MV-4-11 (cell line): ENCODE measurements around the gene UCP3.

Experiments used
- DNase-seq: peaks from one replicate; lab custom pipeline; 2025; lab: John Stamatoyannopoulos, UW

Gene UCP3

GRCh38 chr11:74008373-74009229 is at the start of gene UCP3:
TSS of gene UCP3 (minus strand) at chr11:74009085. CDS start at chr11:74007042, 2,043 bp downstream.
- no peak for DNase-seq

DNA sequence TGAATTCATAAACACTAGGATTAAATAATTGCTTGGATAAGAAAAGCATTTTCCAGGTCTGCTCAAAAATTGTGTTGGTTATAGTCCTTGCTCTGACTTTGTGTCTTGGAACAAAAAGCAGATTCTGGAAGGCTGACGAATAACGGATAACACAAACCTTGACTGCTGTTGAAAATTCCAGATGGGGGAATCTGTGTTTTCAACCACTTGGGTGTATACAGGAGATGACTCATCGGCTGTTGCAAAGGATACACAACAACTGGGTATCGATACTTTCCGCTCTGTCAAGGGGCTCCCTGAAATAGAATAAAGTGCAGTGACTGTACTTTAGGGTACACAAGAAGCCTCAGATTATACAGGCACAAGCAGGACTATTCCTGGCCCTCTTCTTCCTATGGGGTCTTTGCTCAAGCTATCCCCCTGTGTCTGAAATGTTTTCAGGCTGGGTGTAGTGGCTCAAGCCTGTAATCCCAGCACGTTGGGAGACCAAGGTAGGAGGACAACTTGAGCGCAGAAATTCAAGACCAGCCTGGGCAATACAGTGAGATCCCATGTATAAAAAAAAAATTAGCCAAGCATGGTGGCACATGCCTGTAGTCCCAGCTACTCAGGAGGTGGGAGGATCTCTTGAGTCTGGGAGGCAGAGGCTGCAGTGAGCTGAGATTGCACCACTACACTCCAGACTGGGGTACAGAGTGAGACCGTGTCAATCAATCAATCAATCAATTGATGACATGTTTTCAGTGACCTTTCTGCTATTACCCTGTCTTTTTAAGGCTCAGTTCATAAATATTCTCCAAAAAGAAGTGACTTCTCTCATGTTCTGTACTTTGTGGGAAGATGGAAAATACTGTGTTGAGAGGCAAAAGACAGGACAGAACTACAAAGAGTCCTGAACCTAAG is 48.6 kb upstream of the UCP3 start:
- DNase-seq, result no peak

DNA sequence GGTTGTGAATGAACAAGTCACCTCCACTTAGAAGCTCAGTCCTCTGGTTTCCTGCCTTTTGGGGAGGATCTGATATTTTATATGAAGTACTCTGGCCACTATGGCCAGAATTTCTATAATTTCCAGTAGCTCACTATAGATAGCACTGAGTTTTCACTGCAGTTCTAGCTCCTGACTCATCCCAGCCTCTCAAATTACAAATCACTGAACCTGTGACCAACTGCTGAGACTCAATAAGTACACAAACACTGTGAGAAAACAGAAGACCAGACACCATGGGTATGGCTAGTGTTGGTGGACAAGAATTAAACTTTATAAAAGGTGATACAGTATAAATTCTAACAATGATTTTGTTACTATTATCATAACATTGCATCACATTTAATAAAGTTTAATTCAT is 47.1 kb upstream of the UCP3 start:
- no peak for DNase-seq

DNA sequence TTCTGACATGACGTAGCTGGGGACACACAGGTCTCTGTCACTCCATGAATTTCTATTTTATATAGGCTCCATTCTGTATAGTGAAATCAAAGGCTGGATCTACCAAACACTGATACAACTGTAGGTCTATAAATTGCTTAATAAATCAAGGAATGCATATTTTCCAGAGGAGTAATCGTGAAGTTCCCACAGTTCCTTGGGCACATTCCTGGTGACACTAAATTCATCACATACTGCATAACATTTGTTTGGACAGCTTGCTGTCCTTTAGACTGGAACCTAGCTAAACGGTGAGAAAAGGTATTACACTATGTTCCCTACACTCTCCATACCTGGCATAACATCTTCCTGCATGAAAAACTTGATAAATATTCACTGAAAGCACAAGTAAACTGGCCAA is 41.6 kb upstream of the UCP3 start:
- no peak for DNase-seq

- no peak for DNase-seq
Observed at GRCh38 chr11:74048993-74049392, 40.1 kb upstream of the UCP3 start.

DNA sequence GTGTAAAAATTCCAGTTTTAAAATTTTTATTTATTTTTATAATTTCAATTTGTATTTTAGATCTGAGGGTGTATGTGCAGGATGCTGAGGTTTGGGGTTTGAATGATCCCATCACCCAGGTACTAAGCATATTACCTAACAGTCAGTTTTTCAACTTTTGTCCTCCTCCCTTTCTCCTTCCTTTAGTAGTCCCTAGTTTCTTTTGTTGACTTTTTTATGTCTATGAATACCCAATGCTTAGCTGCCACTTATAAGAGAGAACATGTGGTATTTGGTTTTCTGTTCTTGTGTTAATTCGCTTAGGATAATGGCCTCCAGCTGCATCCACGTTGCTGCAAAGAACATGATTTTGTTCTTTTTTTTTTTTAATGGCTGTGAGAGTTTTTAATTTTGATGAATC is 35.7 kb upstream of the UCP3 start:
- no peak for DNase-seq

GRCh38 chr11:74043450-74043849 is 34.6 kb upstream of the UCP3 start:
- no peak for DNase-seq

GRCh38 chr11:74037309-74037708 is 28.4 kb upstream of the UCP3 start:
- DNase-seq, result no peak

DNA sequence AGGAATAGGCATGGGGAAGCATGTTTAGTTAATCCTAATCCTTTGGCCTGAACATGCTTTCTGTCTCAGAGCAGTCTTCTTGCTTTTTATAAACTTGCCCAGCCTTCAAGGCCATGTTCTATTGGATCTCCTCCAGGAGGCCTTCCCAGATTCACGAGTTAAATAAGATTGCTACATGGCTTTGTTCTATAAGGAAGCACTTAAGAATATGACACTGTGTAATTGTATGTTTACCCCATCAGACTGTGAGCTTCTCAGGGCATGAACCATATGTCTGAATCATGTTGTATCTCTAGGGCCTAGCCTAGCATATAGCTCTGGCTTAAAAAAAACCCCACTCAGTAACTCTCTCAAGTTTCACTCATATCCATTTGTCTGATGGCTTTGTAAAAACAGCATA is 26.4 kb upstream of the UCP3 start:
- no peak for DNase-seq

- DNase-seq, result no peak
Observed at GRCh38 chr11:74033046-74033445, 24.2 kb upstream of the UCP3 start.

DNA sequence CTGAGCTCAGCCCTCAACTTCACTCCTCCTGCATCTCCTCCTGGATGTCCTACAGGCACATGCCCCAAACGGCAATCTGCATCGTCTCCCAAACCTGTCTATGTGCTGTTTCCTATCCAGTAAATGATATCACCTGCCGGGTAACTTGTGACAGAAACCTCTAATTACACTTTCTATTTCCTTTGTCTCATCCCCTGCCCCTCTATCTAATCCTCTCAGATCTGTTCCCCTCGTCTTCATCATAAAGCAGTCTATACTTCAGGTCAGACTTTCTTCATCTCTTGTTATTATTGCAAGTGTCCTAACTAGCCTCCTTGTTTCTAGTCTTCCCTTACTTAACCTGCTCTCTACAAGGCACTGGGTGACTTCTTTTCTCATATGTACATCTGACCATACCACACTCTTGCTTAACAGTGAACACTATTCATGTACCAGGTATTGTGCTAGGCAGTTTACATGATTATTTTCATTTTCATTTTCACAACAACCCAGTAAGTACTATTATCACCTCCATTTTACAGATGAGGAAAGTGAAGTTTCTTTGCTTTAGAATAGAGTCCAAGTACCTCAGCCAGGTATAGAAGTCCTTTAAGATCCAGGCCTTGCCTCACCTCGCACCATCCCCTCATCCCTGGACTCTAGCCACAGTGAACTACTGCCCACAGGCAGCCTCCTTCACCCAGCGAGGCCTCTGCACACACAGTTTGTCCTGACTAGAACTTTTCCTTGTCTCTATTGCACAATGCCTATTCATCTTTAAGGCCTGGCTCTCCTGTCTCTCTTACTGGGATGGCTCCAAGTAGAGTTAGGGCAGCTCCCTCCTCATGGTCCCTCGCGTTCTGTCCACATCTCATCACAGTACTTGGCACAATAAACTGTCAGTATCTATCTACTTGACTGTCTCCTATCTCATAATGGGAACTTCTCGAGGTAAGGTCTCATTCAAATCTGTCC is 22.1 kb upstream of the UCP3 start:
- no peak for DNase-seq

DNA sequence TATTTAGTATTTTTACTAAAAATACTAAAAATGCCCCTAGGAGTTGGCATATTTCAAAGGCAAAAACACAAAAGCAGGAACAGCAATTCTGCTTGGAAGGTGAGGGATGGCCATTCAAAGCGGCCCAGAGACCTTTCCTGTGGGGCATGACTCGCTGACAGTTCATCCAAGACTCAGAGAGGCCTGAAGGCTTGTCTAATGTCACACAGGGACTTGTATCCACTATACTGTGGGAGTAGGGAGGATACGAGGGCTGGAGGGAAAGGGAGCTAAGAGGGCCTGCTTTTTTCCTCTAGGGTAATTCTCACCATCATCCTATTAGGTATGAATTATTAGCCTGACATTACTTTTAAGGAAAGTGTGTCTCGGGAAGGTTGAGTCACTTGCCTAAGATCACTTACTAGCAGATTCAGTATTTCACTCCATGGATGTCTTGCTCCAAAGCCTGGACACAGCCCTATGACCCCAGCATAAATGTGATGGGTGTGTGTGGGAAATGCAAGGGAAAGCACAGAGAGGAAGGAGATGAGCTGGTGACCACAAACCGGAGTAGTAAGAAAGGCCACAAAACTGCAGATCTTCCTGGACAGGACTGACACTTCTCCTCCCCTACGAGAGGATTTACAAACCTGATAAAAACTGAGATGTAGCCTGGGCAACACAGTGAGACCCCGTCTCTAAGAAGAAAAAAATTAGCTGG is 16.7 kb upstream of the UCP3 start:
- peak; percentile 48 for DNase-seq

DNA sequence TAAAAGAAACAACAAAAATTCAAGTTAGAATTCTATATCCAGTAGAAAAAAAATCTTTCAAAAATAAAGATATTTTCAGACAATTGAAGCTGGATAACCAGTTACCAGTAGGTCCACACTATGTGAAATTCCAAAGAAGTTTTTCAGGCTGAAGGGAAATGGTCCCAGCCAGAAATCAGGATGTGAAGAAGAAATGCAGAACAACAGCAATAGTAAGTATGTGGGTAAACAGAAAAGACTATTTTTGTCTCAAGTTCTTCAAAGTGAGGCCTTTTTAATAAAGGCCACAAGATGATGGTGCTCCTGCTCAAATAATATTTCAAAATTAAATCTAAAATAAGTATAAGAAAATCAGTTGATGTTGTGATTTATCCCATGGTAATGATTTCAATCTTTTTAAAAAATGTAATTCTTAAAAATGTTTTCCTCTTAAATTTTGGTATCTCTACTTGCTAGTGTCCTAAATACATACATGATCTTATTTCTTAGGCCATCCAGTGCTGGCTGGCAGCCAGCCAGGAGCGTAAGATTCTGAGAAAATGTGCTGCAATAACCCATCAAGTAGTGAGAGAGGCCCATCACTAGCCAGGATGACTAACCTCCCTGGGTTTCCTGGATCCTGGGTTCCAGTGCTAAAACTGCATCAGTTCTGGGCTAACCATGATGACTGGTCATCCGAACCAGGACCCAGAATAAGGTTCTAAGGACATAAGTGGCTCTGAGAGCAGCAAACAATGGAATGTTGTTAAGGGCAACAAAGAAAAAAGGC is 15.6 kb upstream of the UCP3 start:
- DNase-seq, result peak; percentile 92

- DNase-seq, result peak; percentile 76
Observed at GRCh38 chr11:74023276-74023675, 14.4 kb upstream of the UCP3 start.

DNA sequence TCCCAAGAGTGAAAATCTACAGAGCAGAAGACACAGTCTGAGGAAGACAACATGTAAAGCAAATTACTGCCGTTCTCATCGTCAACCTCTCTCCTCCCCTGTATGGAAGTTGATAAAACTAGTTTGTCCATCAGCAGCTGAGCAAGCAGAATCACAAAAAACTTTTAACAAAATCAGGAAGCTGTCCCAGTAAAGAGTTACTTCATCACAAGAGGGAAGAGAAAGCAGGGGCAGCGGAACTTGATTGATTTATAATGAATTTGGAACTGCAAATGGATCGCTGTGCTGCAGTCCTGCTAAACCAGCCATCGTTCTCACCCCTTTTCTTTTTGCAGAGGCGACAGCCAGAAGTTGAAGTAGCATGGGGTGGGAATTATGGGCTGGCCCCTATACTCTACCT is 13.7 kb upstream of the UCP3 start:
- peak; percentile 87 for DNase-seq

- DNase-seq, result no peak
Observed at GRCh38 chr11:74021998-74022397, 13.1 kb upstream of the UCP3 start.

DNA sequence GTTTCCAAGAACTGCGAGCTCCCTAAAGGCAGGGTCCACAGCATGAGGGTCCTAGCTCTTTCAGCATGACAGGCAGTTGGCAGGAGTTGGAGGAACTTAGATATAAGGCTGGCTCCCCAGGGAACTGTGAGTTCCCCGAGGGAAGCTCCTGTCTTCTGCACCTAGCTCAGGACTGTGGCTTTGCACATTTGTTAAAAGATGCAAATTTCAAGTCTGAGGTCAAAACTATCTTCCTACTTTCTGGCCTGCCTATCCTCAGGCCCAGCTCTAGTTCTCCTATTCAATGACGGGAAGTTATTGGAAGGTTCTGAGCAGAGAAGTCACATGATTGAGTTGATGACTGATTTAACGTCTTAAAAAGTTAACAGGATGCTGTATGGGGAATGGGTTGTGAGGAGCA is 11.7 kb upstream of the UCP3 start:
- DNase-seq, result peak; percentile 78

DNA sequence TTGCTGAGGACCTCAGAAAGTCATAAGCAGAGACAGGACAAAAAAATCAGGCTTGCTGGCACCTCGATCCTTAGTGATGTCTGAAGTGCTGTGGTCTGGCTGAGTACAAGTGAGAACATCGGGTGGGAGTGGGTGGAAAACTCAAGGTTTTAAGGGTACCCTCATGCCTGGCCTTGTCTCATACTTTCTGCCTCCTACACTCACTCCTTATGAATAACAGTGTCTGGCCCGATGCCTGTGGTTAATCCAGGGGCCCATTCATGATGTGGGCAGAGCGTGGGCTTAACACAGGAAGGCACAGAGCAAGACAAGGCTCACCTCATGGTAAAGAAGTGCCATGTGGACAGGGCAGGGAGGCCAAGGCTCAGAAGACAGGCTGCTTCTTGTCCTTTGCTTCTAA is 11.0 kb upstream of the UCP3 start:
- no peak for DNase-seq

DNA sequence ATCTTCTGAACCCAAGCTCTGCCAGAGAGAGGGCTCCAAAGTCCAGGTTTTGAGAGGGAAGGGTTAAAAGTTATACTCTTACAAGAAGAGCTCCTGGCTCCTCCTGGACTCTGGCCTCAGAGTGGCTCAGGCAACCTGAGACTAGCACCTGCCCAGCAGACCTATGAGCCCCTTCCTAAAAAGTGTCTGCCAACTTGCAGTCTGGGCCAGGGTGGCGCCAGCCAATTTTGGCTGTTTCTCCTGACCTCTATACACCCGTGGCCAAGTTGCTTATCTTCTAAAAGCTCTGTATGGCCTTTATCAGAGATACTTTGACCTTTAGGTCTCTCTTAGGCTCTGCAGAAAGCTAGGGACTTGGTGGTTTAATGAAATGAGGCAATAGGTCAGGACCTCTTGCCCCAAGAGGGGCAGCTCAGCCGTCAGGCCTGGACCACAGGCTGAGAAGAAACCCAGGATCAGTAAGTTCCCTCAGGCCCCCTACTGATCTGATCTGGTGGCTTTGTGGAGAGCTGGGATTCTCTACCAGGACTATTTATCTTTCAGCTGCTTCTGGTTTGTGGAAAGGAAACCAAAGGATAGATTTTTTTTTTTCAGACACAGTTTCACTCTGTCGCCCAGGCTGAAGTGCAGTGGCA is 10.3 kb upstream of the UCP3 start:
- DNase-seq, result peak; percentile 47
